ENCODE data around the gene ALDH16A1. TPM values are rescaled to one million over a fixed set of nuclear protein-coding genes. Genes with fewer than 3 reads are reported as not detected.
"Not testable (repeated sequence)": the region's sequence is repeated elsewhere in the genome, so short reads cannot be mapped to it uniquely, and the experiment has no call there.

ALDH16A1 gene
- total and polyA plus RNA-seq, 2 donors (not counting 1 experiment from before 2014, with no cell fraction given), result 65.8 to 105 TPM

GRCh38 chr19:49459388-49459787 is 6.4 kb downstream of the ALDH16A1 start:
- H3K27me3 Mint-ChIP-seq, result no peaks in the 10 kb centered on the region
- no peak overlapping the region for H3K27ac ChIP-seq (ENCODE audit: low read length in 2 of 2)
- no peak overlapping the region for H2AFZ ChIP-seq (ENCODE audit: insufficient read depth, low read depth, low read length, poor library complexity, severe bottlenecking)
- ATAC-seq (ENCODE audit: low read depth) (no peak), DNase-seq (no peak)
- peaks cover 63% of the 10 kb centered on the region for H3K79me2 ChIP-seq (ENCODE audit: control insufficient read depth, insufficient read depth, low read length)
- H3K4me1 ChIP-seq (ENCODE audit: control insufficient read depth in 2 of 2, insufficient read depth in 2 of 2, low read length in 2 of 2), result peaks cover 3 to 13% of the 10 kb centered on the region in 2 donors
- no peak for TF ChIP-seq CTCF (IDR thresholded peaks at IDR 0.05)
- TF ChIP-seq EZH2 (IDR thresholded peaks at IDR 0.05; ENCODE audit: borderline replicate concordance, insufficient read depth, low read depth, low read length, poor library complexity, severe bottlenecking), result no peak
- 91% methylated on average over 10 of the region's 12 CpGs for WGBS (ENCODE audit: insufficient coverage)
- H3K9ac ChIP-seq (ENCODE audit: low read length), result no peak overlapping the region
- intact Hi-C loops (cut with micrococcal nuclease), result no loop called here
- H3K4me3 Mint-ChIP-seq, result no peak overlapping the region
- peak overlapping the region; percentile 6 for H3K27ac Mint-ChIP-seq
- no peak overlapping the region for H3K4me2 ChIP-seq (replicated peaks; ENCODE audit: low read depth, low read length, poor library complexity, severe bottlenecking)
- no peaks in the 10 kb centered on the region for H3K9me3 Mint-ChIP-seq (ENCODE audit: insufficient read depth)
- peaks cover 8% of the 10 kb centered on the region for H3K4me1 Mint-ChIP-seq
- ChIA-PET CTCF (interaction anchor here (1.2 kb wide), 1 partner anchor 87 kb away, joined by 4 read pairs; no protein-coding TSS in a partner anchor), POLR2A (no interaction called here)
- peaks cover 0 to 56% of the 10 kb centered on the region in 2 experiments for H3K36me3 ChIP-seq (replicated peaks in 1 of 2; ENCODE audit: control extremely low read depth in 1 of 2, control insufficient read depth in 1 of 2, extremely low read depth in 1 of 2, insufficient read depth in 2 of 2, low read length in 1 of 2)
- no peaks in the 10 kb centered on the region for H3K27me3 ChIP-seq (replicated peaks in 1 of 4; ENCODE audit: control extremely low read depth in 1 of 4, control insufficient read depth in 3 of 4, insufficient read depth in 4 of 4, low read length in 3 of 4)
- no peak overlapping the region for H3K4me3 ChIP-seq (ENCODE audit: control extremely low read depth in 1 of 5, extremely low read depth in 1 of 5, insufficient read depth in 1 of 5, low read depth in 2 of 5, low read length in 4 of 5)
- peaks cover 0 to 2% (median 0%) of the 10 kb centered on the region in 3 donors for H3K9me3 ChIP-seq (ENCODE audit: control extremely low read depth in 1 of 3, control insufficient read depth in 2 of 3, insufficient read depth in 1 of 3, low read length in 2 of 3)
- H4K20me1 ChIP-seq (ENCODE audit: control insufficient read depth, insufficient read depth, low read length, poor library complexity, severe bottlenecking), result peaks cover 35% of the 10 kb centered on the region

- H3K9me3 ChIP-seq (ENCODE audit: control extremely low read depth in 1 of 3, control insufficient read depth in 2 of 3, insufficient read depth in 1 of 3, low read length in 2 of 3); H3K4me3 ChIP-seq (ENCODE audit: control extremely low read depth in 1 of 5, extremely low read depth in 1 of 5, insufficient read depth in 1 of 5, low read depth in 2 of 5, low read length in 4 of 5); CTCF ChIA-PET; H3K27me3 Mint-ChIP-seq; H3K27me3 ChIP-seq (replicated peaks in 1 of 4; ENCODE audit: control extremely low read depth in 1 of 4, control insufficient read depth in 3 of 4, insufficient read depth in 4 of 4, low read length in 3 of 4); DNase-seq; H3K4me1 Mint-ChIP-seq; H2AFZ ChIP-seq (ENCODE audit: insufficient read depth, low read depth, low read length, poor library complexity, severe bottlenecking); H3K9me3 Mint-ChIP-seq (ENCODE audit: insufficient read depth); H3K4me3 Mint-ChIP-seq; H3K27ac Mint-ChIP-seq; H3K9ac ChIP-seq (ENCODE audit: low read length); H3K4me1 ChIP-seq (ENCODE audit: control insufficient read depth in 2 of 2, insufficient read depth in 2 of 2, low read length in 2 of 2); intact Hi-C loops (cut with micrococcal nuclease); H3K27ac ChIP-seq (ENCODE audit: low read length in 2 of 2); H3K4me2 ChIP-seq (replicated peaks; ENCODE audit: low read depth, low read length, poor library complexity, severe bottlenecking); ATAC-seq (ENCODE audit: low read depth): not testable (repeated sequence)
- peaks cover 0 to 67% of the 10 kb centered on the region in 2 experiments for H3K36me3 ChIP-seq (replicated peaks in 1 of 2; ENCODE audit: control extremely low read depth in 1 of 2, control insufficient read depth in 1 of 2, extremely low read depth in 1 of 2, insufficient read depth in 2 of 2, low read length in 1 of 2)
- POLR2A ChIA-PET, result interaction anchor here (0.6 to 0.7 kb wide), 2 partner anchors 52 to 148 kb away, joined by 3 read pairs; partner anchors contain the start of gene FCGRT
- peaks cover 47% of the 10 kb centered on the region for H3K79me2 ChIP-seq (ENCODE audit: control insufficient read depth, insufficient read depth, low read length)
- no CpG with 5 or more reads among the region's 1 CpG for WGBS (ENCODE audit: insufficient coverage)
- H4K20me1 ChIP-seq (ENCODE audit: control insufficient read depth, insufficient read depth, low read length, poor library complexity, severe bottlenecking), result peaks cover 33% of the 10 kb centered on the region
Measured at GRCh38 chr19:49461130-49461529, 8.1 kb downstream of the ALDH16A1 start.

All from B cell (primary cell).